ENCODE data around the gene CEP76.

The CEP76 gene

DNA sequence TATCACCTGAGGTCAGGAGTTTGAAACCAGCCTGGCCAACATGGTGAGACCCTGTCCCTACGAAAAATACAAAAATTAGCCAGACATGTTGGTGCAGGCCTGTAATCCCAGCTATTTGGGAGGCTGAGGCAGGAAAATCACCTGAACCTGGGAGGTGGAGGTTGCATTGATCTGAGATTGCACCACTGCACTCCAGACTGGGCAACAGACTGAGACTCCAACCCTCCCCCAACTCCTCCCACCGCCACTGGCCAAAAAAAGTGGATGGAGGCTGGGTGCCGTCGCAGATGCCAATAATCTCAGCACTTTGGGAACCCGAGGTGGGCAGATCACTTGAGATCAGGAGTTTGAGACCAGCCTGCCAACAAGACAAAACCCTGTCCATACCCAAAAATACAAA lies 34.5 kb downstream of the CEP76 start:
- TF ChIP-seq POLR2AphosphoS5 (IDR thresholded peaks at IDR 0.05; ENCODE audit: low read depth, low read length) (no peak), SIN3A (IDR thresholded peaks at IDR 0.05; ENCODE audit: borderline replicate concordance, insufficient read depth, low read length) (no peak), FOXP2 (optimal IDR thresholded peaks at IDR 0.05; ENCODE audit: borderline replicate concordance, extremely low read depth, extremely low read length, insufficient read depth) (no peak), TAF1 (IDR thresholded peaks at IDR 0.05; ENCODE audit: borderline replicate concordance, insufficient read depth, low read length) (no peak)
- TF ChIP-seq, protein P1, sequence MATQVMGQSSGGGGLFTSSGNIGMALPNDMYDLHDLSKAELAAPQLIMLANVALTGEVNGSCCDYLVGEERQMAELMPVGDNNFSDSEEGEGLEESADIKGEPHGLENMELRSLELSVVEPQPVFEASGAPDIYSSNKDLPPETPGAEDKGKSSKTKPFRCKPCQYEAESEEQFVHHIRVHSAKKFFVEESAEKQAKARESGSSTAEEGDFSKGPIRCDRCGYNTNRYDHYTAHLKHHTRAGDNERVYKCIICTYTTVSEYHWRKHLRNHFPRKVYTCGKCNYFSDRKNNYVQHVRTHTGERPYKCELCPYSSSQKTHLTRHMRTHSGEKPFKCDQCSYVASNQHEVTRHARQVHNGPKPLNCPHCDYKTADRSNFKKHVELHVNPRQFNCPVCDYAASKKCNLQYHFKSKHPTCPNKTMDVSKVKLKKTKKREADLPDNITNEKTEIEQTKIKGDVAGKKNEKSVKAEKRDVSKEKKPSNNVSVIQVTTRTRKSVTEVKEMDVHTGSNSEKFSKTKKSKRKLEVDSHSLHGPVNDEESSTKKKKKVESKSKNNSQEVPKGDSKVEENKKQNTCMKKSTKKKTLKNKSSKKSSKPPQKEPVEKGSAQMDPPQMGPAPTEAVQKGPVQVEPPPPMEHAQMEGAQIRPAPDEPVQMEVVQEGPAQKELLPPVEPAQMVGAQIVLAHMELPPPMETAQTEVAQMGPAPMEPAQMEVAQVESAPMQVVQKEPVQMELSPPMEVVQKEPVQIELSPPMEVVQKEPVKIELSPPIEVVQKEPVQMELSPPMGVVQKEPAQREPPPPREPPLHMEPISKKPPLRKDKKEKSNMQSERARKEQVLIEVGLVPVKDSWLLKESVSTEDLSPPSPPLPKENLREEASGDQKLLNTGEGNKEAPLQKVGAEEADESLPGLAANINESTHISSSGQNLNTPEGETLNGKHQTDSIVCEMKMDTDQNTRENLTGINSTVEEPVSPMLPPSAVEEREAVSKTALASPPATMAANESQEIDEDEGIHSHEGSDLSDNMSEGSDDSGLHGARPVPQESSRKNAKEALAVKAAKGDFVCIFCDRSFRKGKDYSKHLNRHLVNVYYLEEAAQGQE (IDR thresholded peaks at IDR 0.05; ENCODE audit: insufficient read depth in 1 of 2, low read depth in 2 of 2, low read length in 2 of 2): no peak

DNA sequence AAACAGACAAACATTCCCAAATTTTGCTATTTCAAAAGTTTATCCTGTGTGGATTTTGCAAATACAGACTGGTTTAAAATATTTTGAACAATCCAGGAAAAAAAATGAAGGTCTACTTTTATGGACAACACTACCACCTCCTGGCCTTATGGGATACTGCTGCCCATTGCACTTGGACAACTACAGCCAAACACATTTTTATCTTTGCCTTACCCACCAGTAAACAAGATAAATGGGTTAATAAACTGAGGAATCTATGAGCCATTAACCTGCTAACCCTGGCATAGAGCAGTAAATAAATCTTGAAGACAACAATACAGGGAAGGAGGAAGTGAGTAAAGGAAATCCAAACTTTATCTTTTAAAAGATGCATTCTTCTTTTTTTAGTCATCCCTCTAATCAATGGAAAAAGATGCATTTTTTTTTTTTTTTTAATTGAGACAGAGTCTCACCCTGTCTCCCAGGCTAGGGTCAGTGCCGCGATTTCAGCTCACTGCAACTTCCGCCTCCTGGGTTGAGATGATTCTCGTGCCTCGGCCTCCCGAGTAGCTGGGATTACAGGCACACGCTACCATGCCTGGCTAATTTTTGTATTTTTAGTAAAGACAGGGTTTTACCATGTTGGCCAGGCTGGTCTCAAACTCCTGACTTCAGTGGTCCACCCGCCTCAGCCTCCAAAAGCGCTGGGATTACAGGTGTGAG lies 42.5 kb downstream of the CEP76 start:
- TF ChIP-seq FOXP2 (optimal IDR thresholded peaks at IDR 0.05; ENCODE audit: borderline replicate concordance, extremely low read depth, extremely low read length, insufficient read depth): no peak
- TF ChIP-seq POLR2AphosphoS5 (IDR thresholded peaks at IDR 0.05; ENCODE audit: low read depth, low read length): no peak
- TF ChIP-seq, protein P1 (IDR thresholded peaks at IDR 0.05; ENCODE audit: insufficient read depth in 1 of 2, low read depth in 2 of 2, low read length in 2 of 2): no peak
- no peak for TF ChIP-seq SIN3A (IDR thresholded peaks at IDR 0.05; ENCODE audit: borderline replicate concordance, insufficient read depth, low read length)
- no peak for TF ChIP-seq TAF1 (IDR thresholded peaks at IDR 0.05; ENCODE audit: borderline replicate concordance, insufficient read depth, low read length)

DNA sequence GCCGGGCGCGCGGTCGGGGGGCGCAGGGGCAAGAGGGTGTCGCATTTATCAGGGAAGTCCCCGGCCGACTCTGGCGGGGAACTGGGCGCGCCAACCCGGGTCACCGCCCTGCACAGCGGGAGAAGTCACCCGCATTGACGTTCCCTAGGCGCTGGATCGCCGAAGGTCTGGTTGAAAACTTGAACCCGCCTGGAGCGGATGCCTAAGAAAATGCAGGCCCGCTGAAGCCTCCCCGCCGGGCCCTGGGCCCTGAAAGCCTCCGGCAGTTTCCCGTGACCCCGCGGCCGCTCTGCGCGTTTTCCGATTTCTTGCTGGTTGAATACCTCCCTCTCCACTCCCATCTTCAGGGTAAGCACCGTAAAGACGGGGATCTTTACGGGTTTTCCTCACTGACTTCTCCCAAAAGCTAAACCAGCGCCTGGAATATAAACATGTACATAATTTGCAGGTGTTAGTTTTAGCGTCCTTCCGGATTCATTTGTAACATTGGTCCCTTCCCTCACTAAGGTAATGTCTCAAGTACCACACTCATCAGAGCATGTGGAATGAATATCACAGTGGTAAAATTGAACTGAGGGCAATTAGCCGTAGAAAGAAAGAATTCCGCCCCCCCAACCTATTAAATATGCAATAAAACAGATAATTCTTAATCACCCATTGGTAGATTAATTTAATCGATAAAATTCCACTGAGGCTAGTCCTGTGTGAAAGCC lies 43.9 kb downstream of the CEP76 start:
- no peak for TF ChIP-seq FOXP2 (optimal IDR thresholded peaks at IDR 0.05; ENCODE audit: borderline replicate concordance, extremely low read depth, extremely low read length, insufficient read depth)
- TF ChIP-seq, protein P1 (IDR thresholded peaks at IDR 0.05; ENCODE audit: insufficient read depth in 1 of 2, low read depth in 2 of 2, low read length in 2 of 2): no peak
- TF ChIP-seq TAF1 (IDR thresholded peaks at IDR 0.05; ENCODE audit: borderline replicate concordance, insufficient read depth, low read length): no peak
- no peak for TF ChIP-seq POLR2AphosphoS5 (IDR thresholded peaks at IDR 0.05; ENCODE audit: low read depth, low read length)
- TF ChIP-seq SIN3A (IDR thresholded peaks at IDR 0.05; ENCODE audit: borderline replicate concordance, insufficient read depth, low read length): no peak

DNA sequence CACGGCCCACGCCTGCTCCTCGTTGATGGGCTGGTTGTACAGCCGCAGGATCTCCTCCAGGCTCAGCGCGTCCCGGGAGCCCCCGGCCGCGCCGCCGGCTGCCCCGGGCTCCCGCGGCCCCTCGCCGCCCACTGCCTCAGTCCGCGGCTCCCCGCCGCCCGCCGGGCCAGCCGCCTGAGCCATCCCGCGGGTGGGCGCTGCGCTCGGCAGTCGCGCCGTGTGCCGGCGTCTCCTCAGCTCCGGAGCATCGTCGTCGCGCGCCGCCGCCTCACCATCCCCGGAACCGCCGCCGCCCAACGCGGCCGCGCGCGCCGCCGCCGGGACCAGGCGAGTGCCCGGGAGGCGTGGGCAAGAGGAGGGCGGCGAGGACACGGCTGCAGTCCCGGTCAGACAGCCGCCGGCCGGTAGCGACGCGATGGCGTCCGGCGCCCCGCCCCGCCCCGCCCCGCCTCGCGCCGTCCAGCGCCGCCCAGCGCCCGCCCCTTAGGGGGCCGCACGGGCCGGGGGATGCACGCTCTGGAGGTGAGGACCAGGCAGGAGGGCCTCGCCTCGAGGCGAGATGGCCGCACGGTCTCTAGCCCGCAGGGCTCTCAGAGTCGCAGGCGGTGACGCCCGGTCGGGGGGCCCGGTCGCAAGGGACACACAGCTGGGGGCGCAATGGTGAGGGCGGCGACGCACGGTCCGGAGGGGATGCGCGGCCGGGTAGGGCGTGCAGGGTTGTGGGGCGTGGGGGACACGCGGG lies 44.7 kb downstream of the CEP76 start, which contains the start of gene SPIRE1:
SPIRE1 (minus strand) TSS at position 424 of the 742 bp plus-strand sequence; CDS start at position 183, 241 bp downstream.
- TF ChIP-seq SIN3A (IDR thresholded peaks at IDR 0.05; ENCODE audit: borderline replicate concordance, insufficient read depth, low read length) (no peak), FOXP2 (optimal IDR thresholded peaks at IDR 0.05; ENCODE audit: borderline replicate concordance, extremely low read depth, extremely low read length, insufficient read depth) (peak; percentile 75), POLR2AphosphoS5 (IDR thresholded peaks at IDR 0.05; ENCODE audit: low read depth, low read length) (peak; percentile 73), TAF1 (IDR thresholded peaks at IDR 0.05; ENCODE audit: borderline replicate concordance, insufficient read depth, low read length) (peak; percentile 70; the same call in 1 of the 2 replicates)
- TF ChIP-seq, protein P1 (IDR thresholded peaks at IDR 0.05; ENCODE audit: insufficient read depth in 1 of 2, low read depth in 2 of 2, low read length in 2 of 2): 0 out of 4 replicates have a peak, but pooled peaks of 1 of the 2 experiments have one; percentile 35
